Prostate gland (tissue), 2 donors: Measurements from ENCODE around the gene USP22. TPM values are rescaled to one million over a fixed set of nuclear protein-coding genes. Genes with fewer than 3 reads are reported as not detected.

ENCODE experiments used
- DNase-seq: peaks from one replicate; pipeline ENCODE4 v3.0.0-alpha.2; 2019; ENCODE audit warnings: low spot score
- H3K27ac ChIP-seq, 2 donors: fragments of 200-600 bp; sonication (generic); 2 replicates each; pipeline ENCODE4 v1.5.1; 2017 to 2019
- H3K27me3 ChIP-seq: fragments of 200-600 bp; sonication (generic); replicated peaks from 2 replicates; pipeline ENCODE4 v1.5.1; 2019; ENCODE audit not compliant: insufficient read depth
- H3K36me3 ChIP-seq, 2 donors: fragments of 200-600 bp; sonication (generic); 1 replicate in 1 of 2; 2 replicates in 1 of 2; pipeline versions ENCODE4 v1.5.1 to v1.8.1; 2017 to 2019
- H3K4me1 ChIP-seq: fragments of 200-600 bp; sonication (generic); replicated peaks from 2 replicates; pipeline ENCODE4 v1.5.1; 2019
- H3K4me3 ChIP-seq, 2 donors: fragments of 200-600 bp; sonication (generic); 2 replicates each; pipeline ENCODE4 v1.5.1; 2017 to 2019
- H3K9me3 ChIP-seq: fragments of 200-600 bp; sonication (generic); 2 replicates; pipeline ENCODE4 v1.5.1; 2017
- POLR2A ChIP-seq: fragments of 450-650 bp; IDR thresholded peaks from one replicate; pipeline ENCODE4 v1.6.1; 2016; ENCODE audit warnings: antibody characterized with exemption, mild to moderate bottlenecking
- POLR2AphosphoS5 ChIP-seq: sonication (generic); formaldehyde crosslinking; IDR thresholded peaks from one replicate; pipeline ENCODE4 v1.6.1; 2017; ENCODE audit warnings: antibody characterized with exemption
- WGBS: methylation state at CpG from one replicate; pipeline ENCODE4 v1.1.5; 2018; 5-methylcytosine and 5-hydroxymethylcytosine counted together
- intact Hi-C: fragments of 100-400 bp; cut with DNase I; formaldehyde crosslinking; loops from one replicate; pipeline ENCODE4 v1.14.2; 2022
- total RNA-seq, 2 donors: library from RNA; depleted of rRNA; stranded (reverse); fragments of >200 nt; gene quantifications; one replicate each; pipeline ENCODE4 v1.1.0, GENCODE V29; 2016
- TF ChIP-seq, protein P1 (sequence below), 4 experiments: fragments of 200-600 bp in 2 of 4; fragments of 450-650 bp in 2 of 4; sonication (generic) in 2 of 4; IDR thresholded peaks; 1 replicate in 3 of 4; 2 replicates in 1 of 4; pipeline ENCODE4 v1.5.1; 2016 to 2019; ENCODE audit warnings: antibody characterized with exemption in 4 of 4, mild to moderate bottlenecking in 2 of 4, moderate library complexity in 2 of 4

Gene USP22
- total RNA-seq, 2 donors from 2014 or later = 133 to 242 TPM

DNA sequence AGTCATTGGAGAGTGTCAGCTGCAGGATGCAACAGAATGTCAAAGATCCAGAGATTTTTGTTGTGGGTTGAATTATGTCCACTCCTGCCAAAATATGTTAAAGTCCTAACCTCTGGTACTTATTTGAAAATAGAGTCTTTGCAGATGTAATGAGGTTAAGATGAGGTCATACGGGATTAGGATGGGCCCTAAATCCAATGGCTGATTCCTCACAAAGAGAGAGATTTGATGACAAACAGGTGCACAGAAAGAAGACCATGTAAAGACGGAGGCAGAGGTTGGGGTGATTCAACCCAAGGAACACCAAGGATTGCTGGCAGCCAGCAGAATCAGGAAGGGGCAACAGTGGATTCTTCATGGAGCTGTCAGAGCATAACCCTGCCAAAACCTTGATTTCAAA, 34.5 kb upstream of the USP22 start:
- Histone ChIP-seq H3K27ac (no peak overlapping the region), H3K9me3 (no peaks in the 10 kb centered on the region), H3K27me3 (no peaks in the 10 kb centered on the region), H3K4me3 (no peak overlapping the region), H3K36me3 (no peaks in the 10 kb centered on the region), H3K4me1 (peaks cover 3% of the 10 kb centered on the region)
- WGBS = 89% methylated on average over 2 of the region's 2 CpGs
- DNase-seq = no peak
- intact Hi-C loops = no loop called here
- TF ChIP-seq POLR2A (no peak), POLR2AphosphoS5 (no peak)
- TF ChIP-seq, protein P1, sequence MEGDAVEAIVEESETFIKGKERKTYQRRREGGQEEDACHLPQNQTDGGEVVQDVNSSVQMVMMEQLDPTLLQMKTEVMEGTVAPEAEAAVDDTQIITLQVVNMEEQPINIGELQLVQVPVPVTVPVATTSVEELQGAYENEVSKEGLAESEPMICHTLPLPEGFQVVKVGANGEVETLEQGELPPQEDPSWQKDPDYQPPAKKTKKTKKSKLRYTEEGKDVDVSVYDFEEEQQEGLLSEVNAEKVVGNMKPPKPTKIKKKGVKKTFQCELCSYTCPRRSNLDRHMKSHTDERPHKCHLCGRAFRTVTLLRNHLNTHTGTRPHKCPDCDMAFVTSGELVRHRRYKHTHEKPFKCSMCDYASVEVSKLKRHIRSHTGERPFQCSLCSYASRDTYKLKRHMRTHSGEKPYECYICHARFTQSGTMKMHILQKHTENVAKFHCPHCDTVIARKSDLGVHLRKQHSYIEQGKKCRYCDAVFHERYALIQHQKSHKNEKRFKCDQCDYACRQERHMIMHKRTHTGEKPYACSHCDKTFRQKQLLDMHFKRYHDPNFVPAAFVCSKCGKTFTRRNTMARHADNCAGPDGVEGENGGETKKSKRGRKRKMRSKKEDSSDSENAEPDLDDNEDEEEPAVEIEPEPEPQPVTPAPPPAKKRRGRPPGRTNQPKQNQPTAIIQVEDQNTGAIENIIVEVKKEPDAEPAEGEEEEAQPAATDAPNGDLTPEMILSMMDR (IDR thresholded peaks at IDR 0.05) = no peak

DNA sequence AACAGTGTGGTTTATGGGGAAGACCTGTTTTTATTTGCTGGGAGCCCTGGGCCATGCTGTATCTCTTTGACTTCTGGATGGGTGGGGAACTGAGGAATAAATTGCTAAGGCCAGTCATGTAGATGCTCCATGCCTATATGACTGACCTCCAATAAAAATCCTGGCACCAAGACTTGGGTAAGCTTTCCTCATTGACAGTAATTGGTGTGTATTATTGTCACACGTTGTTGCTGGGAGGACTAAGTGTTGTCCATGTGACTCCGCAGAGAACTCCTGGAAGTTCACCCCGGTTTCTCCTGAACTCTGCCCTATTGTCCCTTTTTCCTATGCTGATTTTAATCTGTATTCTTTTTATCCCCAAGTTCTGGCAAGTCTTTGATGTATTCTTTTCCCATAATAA, 33.4 kb upstream of the USP22 start:
- peak overlapping the region; percentile 21 to 38 for H3K27ac ChIP-seq

DNA sequence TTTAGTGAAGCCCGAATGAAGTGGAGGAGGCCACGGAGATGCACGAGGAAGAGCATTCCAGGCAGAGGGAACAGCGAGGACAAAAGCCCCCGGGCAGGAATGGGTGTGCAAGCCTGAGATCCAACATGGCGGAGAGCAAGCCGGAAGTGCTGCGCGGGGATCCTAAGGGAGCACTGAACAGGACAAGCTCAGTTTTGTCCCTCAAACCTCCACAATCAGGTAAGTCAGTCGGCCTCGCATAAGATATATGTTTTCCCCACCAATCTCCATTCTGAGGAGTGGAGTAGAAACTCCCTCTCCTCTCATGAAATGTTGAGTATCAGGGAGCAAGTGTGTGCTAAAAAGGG, 32.9 kb upstream of the USP22 start:
- no peaks in the 10 kb centered on the region for H3K36me3 ChIP-seq
- H3K4me3 ChIP-seq = no peak overlapping the region
- no peak for TF ChIP-seq POLR2A
- TF ChIP-seq, protein P1 (IDR thresholded peaks at IDR 0.05) = no peak
- no peak for TF ChIP-seq POLR2AphosphoS5
- 73% methylated on average over 11 of the region's 11 CpGs for WGBS
- intact Hi-C loops = no loop called here
- DNase-seq = no peak
- H3K27ac ChIP-seq = peak overlapping the region; percentile 21 to 38
- H3K27me3 ChIP-seq = no peaks in the 10 kb centered on the region
- H3K9me3 ChIP-seq = no peaks in the 10 kb centered on the region
- H3K4me1 ChIP-seq = peaks cover 3% of the 10 kb centered on the region

More for the DNA sequence above, 33.4 kb upstream of the USP22 start:
- Histone ChIP-seq H3K4me3 (no peak overlapping the region), H3K9me3 (no peaks in the 10 kb centered on the region), H3K4me1 (peaks cover 3% of the 10 kb centered on the region), H3K27me3 (no peaks in the 10 kb centered on the region), H3K36me3 (no peaks in the 10 kb centered on the region)
- no peak for DNase-seq
- intact Hi-C loops = no loop called here
- 65% methylated on average over 3 of the region's 3 CpGs for WGBS
- TF ChIP-seq POLR2AphosphoS5 (no peak), POLR2A (no peak)
- TF ChIP-seq, protein P1 (IDR thresholded peaks at IDR 0.05) = no peak

DNA sequence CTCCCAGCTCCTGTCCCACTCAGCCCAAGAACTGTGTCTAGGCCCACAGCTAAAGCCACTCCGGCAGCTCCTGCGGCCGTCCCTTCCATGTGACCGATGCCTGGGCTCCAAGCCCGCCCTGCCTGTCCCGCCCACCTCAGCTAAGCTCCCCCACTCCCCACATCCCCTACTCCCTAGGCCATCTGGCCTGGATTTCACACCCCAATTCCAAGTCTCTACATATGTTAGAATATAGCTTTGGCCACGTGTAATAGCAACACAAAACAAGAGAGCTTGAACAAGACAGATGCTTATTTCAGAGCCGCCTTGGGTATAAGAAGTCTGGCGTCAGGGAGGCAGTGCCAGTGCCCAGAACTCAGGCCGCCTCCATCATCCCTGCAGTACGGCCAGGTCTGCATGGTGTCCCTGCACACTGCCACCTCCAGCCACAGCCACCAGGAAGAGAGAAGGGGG, 30.0 kb upstream of the USP22 start:
- Histone ChIP-seq H3K36me3 (no peaks in the 10 kb centered on the region), H3K27me3 (no peaks in the 10 kb centered on the region), H3K9me3 (no peaks in the 10 kb centered on the region), H3K4me1 (no peaks in the 10 kb centered on the region), H3K4me3 (no peak overlapping the region), H3K27ac (no peak overlapping the region)
- intact Hi-C loops = no loop called here
- WGBS = 77% methylated on average over 11 of the region's 11 CpGs
- DNase-seq = no peak
- TF ChIP-seq POLR2AphosphoS5 (no peak), POLR2A (no peak)
- TF ChIP-seq, protein P1 (IDR thresholded peaks at IDR 0.05) = no peak

DNA sequence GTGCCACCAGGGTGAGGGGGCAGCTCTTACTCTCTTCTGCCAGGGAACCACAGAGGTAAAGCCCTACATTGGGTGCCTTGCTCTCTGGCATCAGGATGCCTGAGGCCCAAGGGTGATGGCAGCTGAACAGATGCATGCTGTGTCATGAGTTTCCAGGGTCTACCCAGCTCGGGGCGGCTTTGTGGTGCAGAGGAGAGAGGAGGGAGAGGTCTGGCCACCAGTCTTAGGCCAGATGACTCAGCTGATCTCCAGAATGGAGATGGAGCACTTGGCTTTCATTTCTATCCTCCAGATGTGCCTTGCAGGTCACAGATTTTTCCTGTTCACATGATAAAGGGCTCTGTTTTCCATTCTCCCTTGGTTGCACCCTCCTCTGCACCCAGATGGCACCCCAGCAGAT, 23.6 kb upstream of the USP22 start:
- DNase-seq = no peak
- no peaks in the 10 kb centered on the region for H3K4me1 ChIP-seq
- WGBS = 63% methylated on average over 2 of the region's 2 CpGs
- H3K27ac ChIP-seq = no peak overlapping the region
- no peaks in the 10 kb centered on the region for H3K9me3 ChIP-seq
- no peaks in the 10 kb centered on the region for H3K27me3 ChIP-seq
- TF ChIP-seq, protein P1 (IDR thresholded peaks at IDR 0.05) = no peak
- TF ChIP-seq POLR2A (no peak), POLR2AphosphoS5 (no peak)
- H3K4me3 ChIP-seq = no peak overlapping the region
- intact Hi-C loops = no loop called here
- no peaks in the 10 kb centered on the region for H3K36me3 ChIP-seq
